Stimulated activated naive CD8-positive, alpha-beta T cell treated with anti-CD3 and anti-CD28 coated beads, Interleukin-15, amount 100 ng/mL, for 72 hours (primary cell): ENCODE results near the gene ABLIM1.
A peak's percentile ranks its signal among the peaks of the same experiment; 100 is the strongest.

ENCODE experiments used
- ATAC-seq: fragments of 150-1000 bp; cut with Tn5 transposase; 2 replicates; pipeline ENCODE4 v1.10.0; 2021; ENCODE audit warnings: mild to moderate bottlenecking, moderate library complexity
- DNase-seq, 2 donors: peaks; one replicate each; pipeline ENCODE4 v3.0.0; 2021 to 2022
- H3K27ac Mint-ChIP-seq, 2 donors: one replicate each; pipeline ENCODE4 v1.8.0; 2022; ENCODE audit warnings: mild to moderate bottlenecking in 2 of 2, mixed read lengths in 2 of 2, moderate library complexity in 2 of 2
- H3K27me3 Mint-ChIP-seq: one replicate; pipeline ENCODE4 v1.8.0; 2022; ENCODE audit warnings: mixed read lengths
- H3K4me1 Mint-ChIP-seq: one replicate; pipeline ENCODE4 v1.8.0; 2022; ENCODE audit warnings: mild to moderate bottlenecking, mixed read lengths
- H3K4me3 Mint-ChIP-seq, 2 donors: one replicate each; pipeline ENCODE4 v1.8.0; 2022; ENCODE audit warnings: mild to moderate bottlenecking in 2 of 2, mixed read lengths in 2 of 2, moderate library complexity in 1 of 2
- H3K9me3 Mint-ChIP-seq, 2 donors: one replicate each; pipeline ENCODE4 v1.8.0; 2022; ENCODE audit warnings: mixed read lengths in 2 of 2

Gene ABLIM1

GRCh38 chr10:114502074-114502473 is 156.0 kb downstream of the ABLIM1 start:
- H3K4me3 Mint-ChIP-seq: no peak overlapping the region
- H3K9me3 Mint-ChIP-seq: no peaks in the 10 kb centered on the region
- H3K27me3 Mint-ChIP-seq: no peaks in the 10 kb centered on the region
- ATAC-seq (no peak), DNase-seq (no peak)
- H3K27ac Mint-ChIP-seq: no peak overlapping the region
- H3K4me1 Mint-ChIP-seq: peaks cover 97% of the 10 kb centered on the region

DNA sequence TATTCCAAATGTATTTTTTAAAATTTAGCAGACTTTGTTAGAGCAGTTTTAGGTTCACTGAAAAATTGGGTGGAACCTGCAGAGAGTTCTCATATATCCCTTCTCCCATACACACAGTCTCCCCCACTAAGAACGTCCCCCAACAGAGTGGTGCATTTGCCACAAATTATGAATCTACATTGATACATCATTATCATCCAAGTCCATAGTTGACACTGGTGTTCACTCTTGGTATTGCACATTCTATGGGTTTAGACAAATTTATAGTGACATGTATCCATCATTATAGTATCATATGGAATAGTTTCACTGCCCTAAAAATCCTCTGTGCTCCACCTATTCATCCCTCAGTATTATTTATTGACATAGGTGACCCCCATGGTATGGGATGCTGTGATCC is 156.4 kb downstream of the ABLIM1 start:
- ATAC-seq: no peak
- Mint-ChIP-seq H3K4me3 (no peak overlapping the region), H3K27me3 (no peaks in the 10 kb centered on the region), H3K9me3 (no peaks in the 10 kb centered on the region), H3K27ac (no peak overlapping the region), H3K4me1 (peaks cover 97% of the 10 kb centered on the region)
- no peak for DNase-seq

DNA sequence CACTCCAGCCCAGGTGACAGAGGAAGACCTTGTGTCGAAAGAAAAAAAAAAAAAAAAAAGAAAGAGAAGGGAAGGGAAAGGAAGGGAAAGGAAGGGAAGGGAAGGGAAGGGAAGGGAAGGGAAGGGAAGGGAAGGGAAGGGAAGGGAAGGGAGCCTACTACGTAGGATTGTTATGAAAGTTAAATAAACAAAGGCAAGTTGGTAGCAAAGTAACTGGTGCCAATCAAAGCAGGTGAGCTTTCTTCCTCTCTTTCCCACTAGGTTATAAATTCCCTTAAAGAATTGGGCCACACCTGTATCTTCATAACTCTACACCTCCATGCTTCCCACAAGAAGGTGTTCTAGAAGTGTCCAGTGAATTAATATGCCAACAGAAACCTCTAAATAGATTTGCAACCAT is 157.4 kb downstream of the ABLIM1 start:
- DNase-seq: no peak
- peaks cover 96% of the 10 kb centered on the region for H3K4me1 Mint-ChIP-seq

GRCh38 chr10:114499630-114500190 is 158.4 kb downstream of the ABLIM1 start:
- H3K27ac Mint-ChIP-seq: peak overlapping the region in 1 of 2 donors; percentile 95
- ATAC-seq (peak; percentile 81), DNase-seq (peak; percentile 48 to 81)
- peaks cover 6 to 8% of the 10 kb centered on the region in 2 donors for H3K9me3 Mint-ChIP-seq
- H3K4me1 Mint-ChIP-seq: peaks cover 96% of the 10 kb centered on the region
- peak overlapping the region; percentile 56 to 80 for H3K4me3 Mint-ChIP-seq
- H3K27me3 Mint-ChIP-seq: no peaks in the 10 kb centered on the region

More for the DNA sequence above, 157.4 kb downstream of the ABLIM1 start:
- Mint-ChIP-seq H3K27ac (peak overlapping the region; percentile 63 to 93), H3K9me3 (no peaks in the 10 kb centered on the region), H3K27me3 (no peaks in the 10 kb centered on the region), H3K4me3 (peak overlapping the region; percentile 56 to 80)
- ATAC-seq: no peak

DNA sequence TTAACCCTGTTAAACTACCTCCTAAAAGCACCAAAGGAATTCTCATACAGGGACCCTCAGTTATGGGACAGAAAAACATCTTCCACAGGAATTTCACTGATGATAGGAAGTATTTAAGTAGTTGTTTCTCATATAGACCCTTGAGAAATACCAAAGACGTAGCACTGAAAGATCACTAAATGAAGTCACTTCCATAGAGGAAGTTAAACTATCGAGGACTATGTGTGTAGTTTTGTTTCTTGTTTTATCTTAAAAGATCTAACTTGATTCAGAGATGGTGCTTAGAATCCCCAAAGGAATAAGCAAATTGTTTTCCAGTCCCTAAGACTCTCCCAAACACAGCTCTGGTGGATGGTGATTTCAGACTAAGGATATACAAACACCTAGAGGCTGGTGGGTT is 159.0 kb downstream of the ABLIM1 start:
- peaks cover 96% of the 10 kb centered on the region for H3K4me1 Mint-ChIP-seq
- H3K4me3 Mint-ChIP-seq: peak overlapping the region; percentile 56 to 80
- no peaks in the 10 kb centered on the region for H3K27me3 Mint-ChIP-seq
- no peak for DNase-seq
- peak overlapping the region; percentile 95 to 98 for H3K27ac Mint-ChIP-seq
- peak; percentile 13 for ATAC-seq
- peaks cover 6 to 8% of the 10 kb centered on the region in 2 donors for H3K9me3 Mint-ChIP-seq

DNA sequence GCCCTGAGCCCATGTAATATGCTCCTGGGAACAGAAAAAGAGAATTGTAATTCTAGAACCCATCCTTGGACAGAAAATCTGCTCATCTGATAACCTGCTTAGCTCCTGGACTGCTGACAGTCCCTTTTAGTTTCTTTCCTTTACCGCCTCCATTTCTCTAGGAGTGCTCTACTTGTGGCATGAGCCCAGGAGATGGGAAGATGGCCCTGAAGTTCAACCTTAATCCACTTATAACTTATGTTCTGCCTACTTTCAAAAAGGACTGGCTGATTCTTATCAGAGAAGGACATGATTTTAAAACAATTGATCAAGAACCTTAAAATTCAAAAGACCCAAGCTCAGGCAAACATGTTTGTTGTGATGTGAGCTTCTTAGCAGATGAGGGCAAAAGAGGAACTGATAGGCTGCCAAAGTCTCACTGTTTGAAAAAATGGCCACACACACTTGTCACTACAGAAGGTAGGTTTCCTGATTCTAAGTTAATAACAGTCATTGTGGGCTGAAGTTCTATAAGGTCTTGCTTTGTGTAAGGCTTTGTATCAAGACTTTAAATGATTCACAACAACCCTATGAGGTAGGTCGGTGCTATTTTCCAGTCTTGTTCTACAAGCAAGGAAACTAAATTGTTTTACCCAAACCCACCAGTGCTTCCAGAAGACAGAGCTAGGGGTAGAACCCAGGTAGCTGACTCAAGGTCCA is 159.5 kb downstream of the ABLIM1 start:
- Mint-ChIP-seq H3K27me3 (no peaks in the 10 kb centered on the region), H3K4me3 (peak overlapping the region; percentile 56 to 80), H3K9me3 (peaks cover 6 to 8% of the 10 kb centered on the region in 2 donors), H3K4me1 (peaks cover 96% of the 10 kb centered on the region), H3K27ac (peak overlapping the region; percentile 95 to 98)
- DNase-seq (no peak), ATAC-seq (peak; percentile 50)

GRCh38 chr10:114495303-114495702 is 162.8 kb downstream of the ABLIM1 start:
- Mint-ChIP-seq H3K9me3 (peaks cover 6 to 8% of the 10 kb centered on the region in 2 donors), H3K27ac (peak overlapping the region in 1 of 2 donors; percentile 23), H3K4me1 (peaks cover 91% of the 10 kb centered on the region), H3K27me3 (no peaks in the 10 kb centered on the region), H3K4me3 (peak overlapping the region; percentile 1 to 3)
- ATAC-seq: peak; percentile 13
- DNase-seq: no peak

DNA sequence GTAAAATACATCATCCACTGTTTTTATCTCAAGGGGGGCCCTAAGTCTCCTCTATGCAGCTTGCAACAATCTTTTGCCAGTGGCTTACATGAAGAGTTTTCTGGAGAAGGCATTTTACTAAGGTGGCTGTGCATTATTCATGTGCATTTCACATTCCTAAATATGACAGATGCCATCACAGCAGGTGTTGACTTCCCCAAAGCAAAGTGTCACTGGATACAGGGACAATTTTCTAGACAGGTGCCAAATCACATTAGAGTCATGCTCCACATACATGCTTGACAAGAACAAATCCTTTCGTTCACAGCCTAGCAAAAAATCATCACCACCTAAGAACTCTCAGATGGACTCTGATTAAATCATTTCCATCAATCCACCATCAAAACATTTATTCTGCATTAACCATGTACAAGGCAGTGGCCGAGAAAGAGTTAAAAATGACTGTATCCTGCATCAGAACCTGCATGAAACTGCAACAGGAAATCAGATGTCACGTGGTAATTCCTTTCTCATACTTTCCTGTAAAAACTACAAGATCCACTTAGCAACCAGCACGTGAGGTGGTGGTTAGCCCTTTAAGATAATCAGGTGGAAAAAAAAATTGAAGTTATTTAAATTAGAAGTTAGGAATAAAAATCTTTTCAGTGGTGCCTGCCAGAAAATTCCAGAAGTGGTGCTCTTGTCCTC is 165.6 kb downstream of the ABLIM1 start:
- DNase-seq: peak in 1 of 2 donors; percentile 36
- peaks cover 6 to 8% of the 10 kb centered on the region in 2 donors for H3K9me3 Mint-ChIP-seq
- H3K27me3 Mint-ChIP-seq: no peaks in the 10 kb centered on the region
- peaks cover 85% of the 10 kb centered on the region for H3K4me1 Mint-ChIP-seq
- ATAC-seq: peak; percentile 78
- peak overlapping the region; percentile 43 to 90 for H3K27ac Mint-ChIP-seq
- H3K4me3 Mint-ChIP-seq: peak overlapping the region; percentile 72 to 74

DNA sequence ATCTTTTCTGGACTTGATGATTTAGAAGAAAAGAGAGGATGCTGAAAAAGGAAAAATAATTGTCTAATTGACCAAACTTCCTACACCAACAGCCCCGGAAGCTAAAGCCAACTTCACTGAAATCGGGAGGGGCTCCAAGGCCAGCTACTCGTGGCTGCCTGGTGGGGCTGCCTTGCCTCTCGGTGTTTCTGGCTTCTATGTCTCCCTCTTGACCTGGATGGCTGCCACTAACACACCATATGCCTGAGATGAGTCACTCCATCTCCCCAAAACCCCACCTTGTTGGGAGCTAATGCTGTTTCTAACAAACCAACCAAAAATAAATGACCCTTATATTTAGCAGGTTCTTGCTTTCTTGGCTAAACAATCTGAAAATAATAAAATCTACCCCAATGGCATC is 166.1 kb downstream of the ABLIM1 start:
- Mint-ChIP-seq H3K9me3 (peaks cover 6 to 8% of the 10 kb centered on the region in 2 donors), H3K4me1 (peaks cover 87% of the 10 kb centered on the region)

GRCh38 chr10:114491419-114491818 is 166.7 kb downstream of the ABLIM1 start:
- DNase-seq (no peak), ATAC-seq (no peak)
- H3K4me1 Mint-ChIP-seq: peaks cover 84% of the 10 kb centered on the region
- peak overlapping the region in 1 of 2 donors; percentile 75 for H3K27ac Mint-ChIP-seq
- peak overlapping the region; percentile 72 to 74 for H3K4me3 Mint-ChIP-seq
- peaks cover 6 to 8% of the 10 kb centered on the region in 2 donors for H3K9me3 Mint-ChIP-seq
- no peaks in the 10 kb centered on the region for H3K27me3 Mint-ChIP-seq

More for the DNA sequence above, 166.1 kb downstream of the ABLIM1 start:
- no peak for ATAC-seq
- Mint-ChIP-seq H3K4me3 (peak overlapping the region; percentile 72 to 74), H3K27me3 (no peaks in the 10 kb centered on the region), H3K27ac (peak overlapping the region; percentile 43 to 75)
- DNase-seq: no peak

- Mint-ChIP-seq H3K27me3 (no peaks in the 10 kb centered on the region), H3K9me3 (peaks cover 0 to 5% of the 10 kb centered on the region in 2 donors), H3K4me3 (no peak overlapping the region), H3K27ac (peak overlapping the region in 1 of 2 donors; percentile 69), H3K4me1 (peaks cover 79% of the 10 kb centered on the region)
- ATAC-seq (no peak), DNase-seq (no peak)
Measured at GRCh38 chr10:114489521-114490310, 168.4 kb downstream of the ABLIM1 start.

GRCh38 chr10:114487815-114488536 is 170.1 kb downstream of the ABLIM1 start:
- ATAC-seq (no peak), DNase-seq (no peak)
- no peaks in the 10 kb centered on the region for H3K27me3 Mint-ChIP-seq
- peak overlapping the region in 1 of 2 donors; percentile 86 for H3K27ac Mint-ChIP-seq
- no peak overlapping the region for H3K4me3 Mint-ChIP-seq
- H3K4me1 Mint-ChIP-seq: peaks cover 72% of the 10 kb centered on the region
- peaks cover 0 to 5% of the 10 kb centered on the region in 2 donors for H3K9me3 Mint-ChIP-seq

DNA sequence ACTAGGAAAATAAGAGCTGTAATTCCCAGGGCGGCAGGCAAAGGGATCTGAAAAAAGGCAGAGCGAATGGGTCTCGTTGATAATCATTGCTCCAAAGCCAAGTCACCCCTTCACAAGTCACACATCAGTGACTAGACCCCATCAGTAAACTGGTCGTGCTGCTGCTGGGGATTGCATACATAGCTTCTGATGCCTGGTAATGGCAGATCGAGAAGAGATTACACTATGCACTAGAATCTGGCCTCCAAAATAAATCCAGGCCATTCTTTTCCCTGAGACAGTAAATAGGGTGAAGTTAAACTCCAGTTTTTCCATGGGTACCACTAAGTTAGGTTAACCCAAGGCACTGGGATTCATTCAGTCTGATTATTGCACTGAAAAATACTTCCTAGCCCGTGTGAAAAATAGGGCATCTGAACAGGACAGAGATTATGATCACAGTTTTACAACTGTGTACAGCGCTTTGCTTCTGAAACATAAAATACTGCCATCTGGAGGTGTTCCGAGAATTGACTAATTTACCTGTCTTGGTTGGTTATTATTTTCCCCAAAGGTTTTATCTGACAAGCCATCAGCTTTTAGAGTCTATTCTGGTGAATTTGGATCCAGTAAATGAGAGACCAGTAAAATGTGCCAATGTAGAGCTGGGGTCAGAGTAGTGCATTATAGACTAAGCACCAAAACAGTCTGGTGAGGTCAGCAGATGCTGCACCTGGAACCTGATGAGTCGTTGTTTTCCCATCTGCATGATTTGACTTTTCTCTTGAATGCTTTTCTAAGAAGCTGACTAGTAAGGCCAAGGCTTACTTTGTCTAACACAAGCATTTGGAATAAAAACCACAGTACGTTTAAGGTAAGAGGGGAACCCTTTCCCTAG is 170.9 kb downstream of the ABLIM1 start:
- Mint-ChIP-seq H3K9me3 (peaks cover 0 to 5% of the 10 kb centered on the region in 2 donors), H3K27me3 (no peaks in the 10 kb centered on the region), H3K27ac (no peak overlapping the region), H3K4me1 (peaks cover 65% of the 10 kb centered on the region), H3K4me3 (no peak overlapping the region)
- ATAC-seq (no peak), DNase-seq (no peak)
